PC-9 (cell line): ENCODE results near the gene SKIL.

Source experiments
- EZH2 ChIP-seq: fragments of 200-600 bp; sonication (generic); IDR thresholded peaks from 2 replicates; pipeline ENCODE4 v1.8.0; 2017; ENCODE audit warnings: antibody characterized with exemption, low read depth
- TF ChIP-seq, protein P1 (sequence below): fragments of 200-600 bp; sonication (generic); conservative IDR thresholded peaks from 2 replicates; pipeline ENCODE4 v1.6.1; 2017; ENCODE audit warnings: mixed run types, antibody characterized with exemption, mild to moderate bottlenecking, moderate library complexity

DNA sequence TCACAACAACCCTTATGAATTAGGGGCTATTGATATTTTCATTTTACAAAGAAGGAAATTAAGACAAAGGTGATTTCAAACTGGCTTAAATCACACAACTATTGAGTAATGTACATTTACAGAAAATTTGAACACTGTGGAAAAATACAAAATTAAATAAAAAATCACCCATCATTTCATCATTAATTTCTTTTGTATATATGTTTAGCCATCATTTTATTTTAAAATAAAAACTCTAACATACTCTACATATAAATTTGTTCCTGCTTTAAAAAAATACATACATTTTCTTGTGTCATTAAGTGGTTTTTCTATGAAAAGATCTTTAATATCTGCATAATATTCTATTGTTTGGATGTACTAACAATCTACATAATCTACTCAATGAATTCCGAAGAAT, 81.3 kb downstream of the SKIL start:
- TF ChIP-seq EZH2 = no peak
- TF ChIP-seq, protein P1, sequence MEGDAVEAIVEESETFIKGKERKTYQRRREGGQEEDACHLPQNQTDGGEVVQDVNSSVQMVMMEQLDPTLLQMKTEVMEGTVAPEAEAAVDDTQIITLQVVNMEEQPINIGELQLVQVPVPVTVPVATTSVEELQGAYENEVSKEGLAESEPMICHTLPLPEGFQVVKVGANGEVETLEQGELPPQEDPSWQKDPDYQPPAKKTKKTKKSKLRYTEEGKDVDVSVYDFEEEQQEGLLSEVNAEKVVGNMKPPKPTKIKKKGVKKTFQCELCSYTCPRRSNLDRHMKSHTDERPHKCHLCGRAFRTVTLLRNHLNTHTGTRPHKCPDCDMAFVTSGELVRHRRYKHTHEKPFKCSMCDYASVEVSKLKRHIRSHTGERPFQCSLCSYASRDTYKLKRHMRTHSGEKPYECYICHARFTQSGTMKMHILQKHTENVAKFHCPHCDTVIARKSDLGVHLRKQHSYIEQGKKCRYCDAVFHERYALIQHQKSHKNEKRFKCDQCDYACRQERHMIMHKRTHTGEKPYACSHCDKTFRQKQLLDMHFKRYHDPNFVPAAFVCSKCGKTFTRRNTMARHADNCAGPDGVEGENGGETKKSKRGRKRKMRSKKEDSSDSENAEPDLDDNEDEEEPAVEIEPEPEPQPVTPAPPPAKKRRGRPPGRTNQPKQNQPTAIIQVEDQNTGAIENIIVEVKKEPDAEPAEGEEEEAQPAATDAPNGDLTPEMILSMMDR = no peak
